Mesothelial cell of epicardium (in vitro differentiated cells): ENCODE data around the gene MOB3A. TPM values are rescaled to one million over a fixed set of nuclear protein-coding genes. Genes with fewer than 3 reads are reported as not detected.
A peak's percentile ranks its signal among the peaks of the same experiment; 100 is the strongest.
"Not testable (repeated sequence)": the region's sequence is repeated elsewhere in the genome, so short reads cannot be mapped to it uniquely, and the experiment has no call there.

Experiments
- DNase-seq, 2 experiments: peaks; one replicate each; pipeline ENCODE4 v3.0.0; 2021; ENCODE audit warnings: low spot score in 2 of 2; ENCODE audit not compliant: unreplicated experiment in 2 of 2
- H3K27ac Mint-ChIP-seq: 2 replicates; pipeline ENCODE4 v1.8.0; 2021; ENCODE audit warnings: mixed read lengths
- H3K27me3 Mint-ChIP-seq: 2 replicates; pipeline ENCODE4 v1.8.0; 2021; ENCODE audit warnings: low read depth, mixed read lengths
- H3K36me3 Mint-ChIP-seq: 2 replicates; pipeline ENCODE4 v1.8.0; 2021; ENCODE audit warnings: mixed read lengths
- H3K4me1 Mint-ChIP-seq: 2 replicates; pipeline ENCODE4 v1.8.0; 2021; ENCODE audit warnings: mixed read lengths
- H3K4me3 Mint-ChIP-seq: 2 replicates; pipeline ENCODE4 v1.8.0; 2021; ENCODE audit warnings: mild to moderate bottlenecking, moderate library complexity, mixed read lengths
- H3K9me3 Mint-ChIP-seq: 2 replicates; pipeline ENCODE4 v1.8.0; 2021; ENCODE audit warnings: mixed read lengths
- total RNA-seq: library from RNA; stranded (reverse); gene quantifications from 3 replicates; pipeline ENCODE4 v1.2.1, GENCODE V29; 2021
- TF ChIP-seq, protein P1 (sequence below): fragments of 200-600 bp; sonication (generic); IDR thresholded peaks from one replicate; pipeline ENCODE4 v1.5.0; 2021; ENCODE audit warnings: antibody characterized with exemption; ENCODE audit not compliant: unreplicated experiment

The MOB3A gene
- total RNA-seq, 1 donor from 2014 or later = 34.7 TPM

DNA sequence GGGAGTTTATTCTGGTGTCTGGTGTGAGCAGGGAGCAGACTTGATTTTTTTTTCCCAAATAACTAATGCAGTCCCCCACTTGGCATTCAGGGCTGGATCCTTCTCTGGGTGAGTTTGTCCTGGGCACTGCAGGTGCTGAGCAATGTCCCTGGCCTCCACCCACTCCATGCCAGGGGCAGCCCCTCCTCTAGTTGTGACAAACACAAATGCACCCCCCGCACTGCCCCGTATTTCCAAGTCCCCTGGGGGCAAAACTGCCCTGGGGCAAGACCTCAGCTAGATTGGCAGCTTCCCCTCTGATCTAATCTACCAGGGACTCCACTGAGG is 6.4 kb downstream of the MOB3A start:
- no peak for DNase-seq
- TF ChIP-seq, protein P1, sequence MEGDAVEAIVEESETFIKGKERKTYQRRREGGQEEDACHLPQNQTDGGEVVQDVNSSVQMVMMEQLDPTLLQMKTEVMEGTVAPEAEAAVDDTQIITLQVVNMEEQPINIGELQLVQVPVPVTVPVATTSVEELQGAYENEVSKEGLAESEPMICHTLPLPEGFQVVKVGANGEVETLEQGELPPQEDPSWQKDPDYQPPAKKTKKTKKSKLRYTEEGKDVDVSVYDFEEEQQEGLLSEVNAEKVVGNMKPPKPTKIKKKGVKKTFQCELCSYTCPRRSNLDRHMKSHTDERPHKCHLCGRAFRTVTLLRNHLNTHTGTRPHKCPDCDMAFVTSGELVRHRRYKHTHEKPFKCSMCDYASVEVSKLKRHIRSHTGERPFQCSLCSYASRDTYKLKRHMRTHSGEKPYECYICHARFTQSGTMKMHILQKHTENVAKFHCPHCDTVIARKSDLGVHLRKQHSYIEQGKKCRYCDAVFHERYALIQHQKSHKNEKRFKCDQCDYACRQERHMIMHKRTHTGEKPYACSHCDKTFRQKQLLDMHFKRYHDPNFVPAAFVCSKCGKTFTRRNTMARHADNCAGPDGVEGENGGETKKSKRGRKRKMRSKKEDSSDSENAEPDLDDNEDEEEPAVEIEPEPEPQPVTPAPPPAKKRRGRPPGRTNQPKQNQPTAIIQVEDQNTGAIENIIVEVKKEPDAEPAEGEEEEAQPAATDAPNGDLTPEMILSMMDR = no peak
- peaks cover 29% of the 10 kb centered on the region for H3K4me1 Mint-ChIP-seq
- H3K9me3 Mint-ChIP-seq = no peaks in the 10 kb centered on the region
- H3K27me3 Mint-ChIP-seq = no peaks in the 10 kb centered on the region
- peak overlapping the region; percentile 69 for H3K27ac Mint-ChIP-seq
- peaks cover 4% of the 10 kb centered on the region for H3K36me3 Mint-ChIP-seq
- H3K4me3 Mint-ChIP-seq = no peak overlapping the region

DNA sequence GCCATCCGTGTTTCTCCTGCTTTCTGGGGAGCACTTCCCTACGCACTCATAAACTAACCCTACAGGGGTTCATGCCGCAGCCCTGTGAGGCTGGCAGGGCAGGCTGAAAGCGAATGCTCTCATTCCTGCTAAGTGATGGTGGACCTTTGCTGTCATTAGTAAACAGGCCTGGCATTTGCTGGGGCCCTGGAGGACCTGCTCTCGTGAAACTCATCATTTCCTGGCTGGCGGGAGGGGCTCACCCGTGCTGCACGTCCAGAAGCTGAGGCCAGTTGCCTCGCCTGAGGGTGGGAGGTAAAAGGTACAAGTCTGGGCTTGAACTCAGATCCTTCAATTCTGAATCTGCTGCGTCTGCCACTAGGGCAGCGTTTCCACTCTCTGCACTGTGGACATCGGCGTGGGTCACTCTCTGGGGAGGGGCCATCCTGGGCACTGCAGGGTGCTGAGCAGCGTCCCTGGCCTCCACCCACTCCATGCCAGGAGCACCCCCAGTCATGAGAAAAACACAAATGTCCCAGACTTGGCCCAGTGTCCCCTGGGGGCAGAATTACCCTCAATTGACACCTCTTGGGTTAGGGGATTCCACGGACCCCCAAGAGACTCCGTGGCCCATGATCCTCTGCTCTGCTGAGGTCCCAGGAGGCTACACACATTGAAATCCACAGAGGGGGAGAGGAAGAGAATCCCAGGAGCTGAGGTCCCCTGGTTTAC is 7.0 kb downstream of the MOB3A start:
- no peak for DNase-seq
- H3K4me1 Mint-ChIP-seq = peaks cover 24% of the 10 kb centered on the region
- peak overlapping the region; percentile 69 for H3K27ac Mint-ChIP-seq
- H3K27me3 Mint-ChIP-seq = no peaks in the 10 kb centered on the region
- H3K9me3 Mint-ChIP-seq = no peaks in the 10 kb centered on the region
- H3K4me3 Mint-ChIP-seq = no peak overlapping the region
- TF ChIP-seq, protein P1 = no peak
- H3K36me3 Mint-ChIP-seq = peaks cover 4% of the 10 kb centered on the region

DNA sequence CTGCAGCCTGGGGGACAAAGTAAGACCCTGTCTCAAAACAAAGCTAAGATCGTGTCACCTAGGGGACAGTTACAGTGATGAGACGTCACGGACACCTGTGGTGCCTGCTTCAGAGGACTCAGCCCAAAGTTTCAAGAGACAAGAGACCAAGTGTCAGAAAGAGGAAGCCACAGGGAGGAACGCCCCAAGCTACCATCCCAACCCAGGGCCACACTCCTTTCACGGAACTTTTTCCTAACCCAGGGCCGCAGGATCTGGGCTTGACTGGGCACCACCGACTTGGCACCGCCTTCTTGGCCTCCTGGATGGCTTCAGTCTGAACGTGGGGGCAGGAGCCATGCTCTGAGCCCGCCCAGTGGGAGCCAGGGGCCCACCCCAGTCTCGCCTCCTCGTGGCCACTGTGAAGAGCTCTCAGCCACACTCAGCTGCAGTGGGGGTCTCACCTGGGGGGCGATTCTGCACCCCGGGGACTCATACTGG is 8.5 kb downstream of the MOB3A start:
- H3K27me3 Mint-ChIP-seq = no peaks in the 10 kb centered on the region
- TF ChIP-seq, protein P1 = no peak
- H3K4me3 Mint-ChIP-seq = no peak overlapping the region
- no peaks in the 10 kb centered on the region for H3K9me3 Mint-ChIP-seq
- peaks cover 17% of the 10 kb centered on the region for H3K4me1 Mint-ChIP-seq
- no peak overlapping the region for H3K27ac Mint-ChIP-seq
- no peak for DNase-seq
- peaks cover 4% of the 10 kb centered on the region for H3K36me3 Mint-ChIP-seq

DNA sequence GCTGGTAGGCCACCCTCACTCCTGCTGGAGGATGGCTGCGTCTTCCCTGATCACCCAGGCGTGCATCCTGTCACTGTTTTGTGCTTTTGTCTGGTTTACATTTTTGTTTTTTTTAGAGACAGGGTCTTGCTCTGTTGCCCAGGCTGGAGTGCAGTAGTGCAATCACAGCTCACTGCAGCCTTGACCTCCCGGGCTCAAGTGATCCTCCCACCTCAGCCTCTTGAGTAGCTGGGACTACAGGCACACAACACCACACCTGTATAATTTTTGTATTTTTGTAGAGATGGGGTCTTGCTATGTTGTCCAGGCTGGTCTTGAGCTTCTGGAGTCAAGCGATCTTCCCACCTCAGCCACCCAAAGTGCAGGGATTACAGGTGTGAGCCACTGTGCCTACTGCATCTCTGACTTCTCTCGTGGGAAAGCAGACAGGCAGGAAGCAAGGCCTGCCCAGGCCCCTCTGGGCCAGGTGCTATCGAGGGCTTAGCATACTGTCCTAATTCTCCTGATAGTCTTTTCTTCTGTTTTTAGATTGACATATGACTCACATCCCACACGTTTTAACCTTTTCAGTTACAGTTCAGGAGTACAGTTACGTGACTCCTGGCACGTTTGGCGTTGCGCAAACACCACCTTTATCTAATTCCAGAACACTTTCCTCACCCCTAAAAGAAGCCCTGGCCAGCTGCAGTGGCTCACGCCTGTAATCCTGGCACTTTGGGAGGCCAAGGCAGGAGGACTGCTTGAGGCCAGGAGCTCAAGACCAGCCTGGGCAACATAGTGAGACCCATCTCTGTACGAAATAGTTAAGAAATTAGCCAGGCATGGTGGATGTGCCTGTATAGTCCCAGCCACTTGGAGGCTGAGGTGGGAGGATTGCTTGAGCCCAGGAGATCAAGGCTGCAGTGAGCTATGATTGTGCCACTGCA is 9.2 kb downstream of the MOB3A start:
- H3K27ac Mint-ChIP-seq, DNase-seq, H3K36me3 Mint-ChIP-seq, H3K4me3 Mint-ChIP-seq, H3K27me3 Mint-ChIP-seq, H3K9me3 Mint-ChIP-seq: not testable (repeated sequence)
- H3K4me1 Mint-ChIP-seq = peaks cover 17% of the 10 kb centered on the region

DNA sequence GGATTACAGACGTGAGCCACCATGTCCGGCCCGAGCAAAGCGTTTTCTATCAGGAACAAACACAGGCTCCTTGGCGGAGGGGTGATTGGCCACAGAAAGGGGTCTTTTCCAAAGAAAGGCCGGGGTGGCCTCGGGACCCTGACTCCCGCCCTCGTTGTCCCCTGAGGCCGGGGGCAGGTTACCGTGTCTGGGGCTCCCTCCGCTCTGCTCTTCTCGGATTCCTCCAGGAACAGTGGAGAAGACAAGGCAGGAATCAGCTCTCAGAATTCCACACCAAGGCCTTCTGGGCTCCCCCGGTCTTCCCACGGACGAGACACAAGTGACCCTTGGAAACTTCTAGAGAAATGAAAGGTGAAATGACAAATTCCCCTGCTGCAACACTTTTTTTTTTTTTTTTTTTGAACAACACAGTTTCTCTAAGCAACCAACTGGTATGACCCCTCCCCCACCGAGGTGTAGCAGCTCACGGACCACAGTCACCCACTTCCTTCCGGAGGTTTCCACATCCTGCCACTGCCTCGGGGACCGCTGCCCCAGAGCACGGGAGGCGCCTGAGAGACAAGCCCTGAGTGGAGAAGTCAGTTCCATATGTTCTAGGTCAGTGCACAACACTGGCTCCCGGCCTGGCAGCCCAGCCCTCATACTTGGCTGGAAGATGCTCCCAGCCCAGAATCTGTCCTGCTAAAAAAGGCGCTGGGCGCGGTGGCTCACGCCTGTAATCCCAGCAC is 11.0 kb downstream of the MOB3A start:
- TF ChIP-seq, protein P1 = no peak
- H3K36me3 Mint-ChIP-seq = peaks cover 4% of the 10 kb centered on the region
- no peaks in the 10 kb centered on the region for H3K9me3 Mint-ChIP-seq
- no peak overlapping the region for H3K27ac Mint-ChIP-seq
- DNase-seq = no peak
- H3K27me3 Mint-ChIP-seq = no peaks in the 10 kb centered on the region
- peaks cover 14% of the 10 kb centered on the region for H3K4me1 Mint-ChIP-seq
- H3K4me3 Mint-ChIP-seq = no peak overlapping the region
